HG03280 (cell line): ENCODE data around the gene CHRNA7.

Experiments used
- ATAC-seq: cut with Tn5 transposase; IDR thresholded peaks from one replicate; pipeline ENCODE4 v1.9.1; 2021; ENCODE audit warnings: mild to moderate bottlenecking, moderate library complexity; ENCODE audit not compliant: unreplicated experiment

The CHRNA7 gene

DNA sequence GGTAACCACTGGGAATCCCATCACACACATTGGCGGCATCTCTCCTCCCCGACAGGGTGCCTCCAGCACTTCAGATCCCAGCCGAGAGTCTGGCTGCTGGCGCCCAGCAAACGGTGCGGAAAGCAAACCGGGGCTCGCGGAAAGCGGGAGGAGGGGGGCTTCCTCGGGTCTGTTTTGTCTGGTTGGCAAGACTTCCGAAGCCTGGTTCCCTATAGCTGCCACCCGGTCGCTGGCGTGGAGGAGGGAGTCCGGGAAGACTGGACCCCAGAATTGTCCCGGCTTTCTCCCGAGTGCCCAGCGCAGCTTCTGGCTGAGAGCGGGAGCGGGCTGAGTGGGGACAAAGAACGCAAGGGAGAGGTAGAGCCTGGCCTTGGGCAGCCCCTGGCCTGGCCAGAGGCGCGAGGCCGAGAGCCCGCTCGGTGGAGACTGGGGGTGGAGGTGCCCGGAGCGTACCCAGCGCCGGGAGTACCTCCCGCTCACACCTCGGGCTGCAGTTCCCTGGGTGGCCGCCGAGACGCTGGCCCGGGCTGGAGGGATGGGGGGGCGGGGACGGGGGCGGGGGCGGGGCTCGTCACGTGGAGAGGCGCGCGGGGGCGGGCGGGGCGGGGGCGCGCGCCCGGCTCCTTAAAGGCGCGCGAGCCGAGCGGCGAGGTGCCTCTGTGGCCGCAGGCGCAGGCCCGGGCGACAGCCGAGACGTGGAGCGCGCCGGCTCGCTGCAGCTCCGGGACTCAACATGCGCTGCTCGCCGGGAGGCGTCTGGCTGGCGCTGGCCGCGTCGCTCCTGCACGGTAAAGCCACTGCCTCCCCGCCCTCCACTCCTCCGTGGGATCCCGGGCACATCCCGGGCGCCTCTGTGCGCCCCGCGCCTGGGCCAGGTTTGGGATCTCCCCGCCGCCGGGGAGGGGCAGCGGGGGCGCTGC lies at the start of gene CHRNA7:
CHRNA7 (plus strand) TSS at position 654 of the 920 bp plus-strand sequence; CDS start at position 734, 80 bp downstream.
- no peak for ATAC-seq

DNA sequence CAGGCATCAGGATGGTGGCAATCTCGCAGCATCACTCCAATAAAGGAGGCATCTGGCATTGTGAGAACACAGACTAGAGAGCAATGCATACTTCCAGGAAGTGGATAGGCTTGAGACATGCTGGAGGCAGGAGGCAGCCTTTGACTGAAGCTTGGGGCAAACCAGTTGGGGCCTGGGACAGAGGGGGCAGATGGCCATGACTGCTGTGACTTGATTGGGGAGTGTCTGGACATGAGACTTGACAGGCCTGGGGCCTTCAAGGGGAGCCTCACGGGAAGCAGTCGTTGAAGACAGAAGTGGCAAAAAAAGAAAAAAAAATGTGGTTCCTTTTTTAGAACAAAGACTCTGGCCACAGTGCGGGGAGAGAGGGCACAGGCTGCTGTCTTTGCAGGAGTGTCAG lies 44.7 kb upstream of the CHRNA7 start:
- no peak for ATAC-seq

DNA sequence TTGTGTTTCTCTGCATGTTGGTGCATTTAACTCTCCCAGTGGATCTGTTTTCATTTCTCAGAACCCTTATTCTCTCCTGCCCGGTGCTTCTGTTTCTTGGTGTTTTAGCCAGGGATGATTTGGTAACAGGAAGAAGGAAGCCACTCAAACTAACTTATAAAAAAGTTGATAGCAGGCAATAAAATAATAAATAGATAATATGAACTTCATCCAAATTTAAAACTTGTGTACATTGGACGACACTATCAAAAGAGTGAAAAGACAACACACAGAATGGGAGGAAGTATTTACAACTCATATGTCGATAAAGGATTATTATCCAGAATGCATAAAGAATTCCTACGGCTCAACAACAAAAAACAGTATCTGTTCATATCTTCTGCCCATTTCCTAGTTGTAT lies 37.3 kb upstream of the CHRNA7 start:
- no peak for ATAC-seq

DNA sequence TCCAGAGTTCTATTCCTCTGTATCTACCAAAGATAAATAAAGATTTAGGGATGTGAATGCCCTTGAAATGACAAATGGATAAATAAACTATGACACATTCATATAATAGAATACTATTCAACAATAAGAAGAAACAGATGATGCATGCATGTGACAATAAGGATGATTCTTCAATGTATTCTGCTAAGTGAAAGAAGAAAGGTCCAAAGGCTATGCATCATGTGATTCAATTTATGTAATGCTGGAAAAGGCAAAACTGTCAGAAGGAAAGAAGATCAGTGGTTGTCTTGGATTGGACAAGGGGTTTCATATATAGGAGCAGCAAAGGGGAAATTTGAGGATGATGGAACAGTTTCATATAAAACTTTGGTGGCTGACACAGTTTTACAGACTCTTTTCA lies 32.6 kb upstream of the CHRNA7 start:
- ATAC-seq: no peak

- no peak for ATAC-seq
These were observed 26.8 kb upstream of the CHRNA7 start for GRCh38 chr15:32003558-32003957.

- ATAC-seq: no peak
These were observed 26.1 kb upstream of the CHRNA7 start for GRCh38 chr15:32004249-32004648.

GRCh38 chr15:32007355-32007960 lies 22.9 kb upstream of the CHRNA7 start:
- no peak for ATAC-seq

DNA sequence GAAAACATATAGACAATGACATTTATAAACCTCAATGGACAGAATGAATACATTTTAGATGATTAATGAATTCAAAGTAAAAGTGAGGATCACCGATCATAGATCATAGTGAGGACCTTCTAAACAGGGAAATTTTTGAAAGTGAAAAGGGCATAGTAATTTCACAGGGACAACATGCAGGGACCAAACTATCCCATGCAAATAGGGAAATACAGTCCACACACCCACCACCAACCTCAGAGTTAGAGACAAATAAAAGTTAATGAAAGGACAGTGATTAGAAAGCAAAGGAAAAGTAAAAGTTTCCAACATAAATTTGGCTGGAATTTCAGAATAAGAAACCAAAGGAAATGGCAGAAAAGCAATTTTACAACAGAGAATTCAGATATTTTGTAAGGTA lies 15.4 kb upstream of the CHRNA7 start:
- no peak for ATAC-seq

- no peak for ATAC-seq
These were observed 10.2 kb upstream of the CHRNA7 start for GRCh38 chr15:32020156-32020555.

DNA sequence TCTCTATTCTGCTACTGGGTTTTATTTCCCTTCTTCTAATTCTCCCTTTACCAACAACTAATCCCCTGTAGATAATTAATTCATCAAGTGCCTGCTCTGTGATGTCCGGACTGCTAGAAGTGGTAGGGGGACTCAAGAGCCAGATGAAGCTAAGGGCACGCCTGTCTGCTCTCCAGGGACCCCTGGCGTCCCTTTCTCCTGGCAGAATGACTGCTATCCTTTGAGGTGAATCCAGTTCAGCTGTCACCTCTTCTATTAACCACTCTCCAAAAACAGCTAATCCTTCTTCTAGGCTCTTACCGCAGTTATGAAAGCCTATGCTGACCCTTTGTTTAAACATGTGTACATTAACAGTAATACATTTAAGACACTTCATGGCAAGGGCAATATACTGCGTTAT lies 1.4 kb upstream of the CHRNA7 start:
- no peak for ATAC-seq

DNA sequence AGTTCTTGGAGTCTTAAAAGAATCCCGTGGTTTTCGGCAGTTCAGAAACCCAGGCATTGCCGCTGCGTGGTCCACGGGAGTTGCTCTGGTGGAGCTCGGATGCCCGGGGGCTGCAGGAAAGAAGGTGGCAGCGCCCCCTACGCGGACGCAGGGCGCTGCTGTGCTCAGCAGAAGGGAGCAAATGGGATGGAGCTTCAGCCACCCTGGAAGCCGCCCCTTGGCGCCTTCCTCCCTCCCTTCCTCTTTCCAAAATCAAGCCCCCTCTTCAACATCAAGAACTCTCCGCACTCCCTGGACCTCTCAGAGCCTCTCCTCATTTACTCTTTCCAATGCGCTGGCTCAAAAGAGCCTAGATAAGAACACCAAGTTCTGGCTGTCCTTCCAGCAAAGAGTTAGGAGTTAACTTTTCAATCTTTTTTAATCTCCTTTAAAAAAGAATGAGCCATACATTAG lies 880 bp upstream of the CHRNA7 start:
- no peak for ATAC-seq

- no peak for ATAC-seq
These were observed 480 bp downstream of the CHRNA7 start for GRCh38 chr15:32030795-32031194.

GRCh38 chr15:32033186-32033890 lies 3.0 kb downstream of the CHRNA7 start:
- ATAC-seq: no peak

- ATAC-seq: no peak
These were observed 3.8 kb downstream of the CHRNA7 start for GRCh38 chr15:32034106-32034505.

- no peak for ATAC-seq
These were observed 5.0 kb downstream of the CHRNA7 start for GRCh38 chr15:32035285-32035684.

DNA sequence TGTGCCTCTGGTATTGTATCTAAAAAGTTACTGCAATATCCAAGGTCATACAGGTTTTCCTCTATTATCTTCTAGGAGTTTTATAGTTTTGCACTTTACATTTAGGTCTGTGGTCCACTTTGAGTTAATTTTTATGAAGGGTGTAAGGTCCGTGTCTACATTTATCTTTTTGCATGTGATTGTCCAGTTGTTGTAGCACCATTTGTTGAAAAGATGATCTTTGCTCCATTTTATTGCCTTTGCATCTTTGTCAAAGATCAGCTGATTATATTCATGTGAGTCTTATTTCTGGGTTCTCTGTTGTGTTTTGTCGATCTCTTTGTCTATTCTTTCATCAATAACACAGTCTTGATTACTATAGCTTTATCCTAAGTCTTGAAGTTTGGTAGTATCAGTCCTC lies 6.7 kb downstream of the CHRNA7 start:
- no peak for ATAC-seq

- ATAC-seq: no peak
These were observed 11.0 kb downstream of the CHRNA7 start for GRCh38 chr15:32041294-32041693.

DNA sequence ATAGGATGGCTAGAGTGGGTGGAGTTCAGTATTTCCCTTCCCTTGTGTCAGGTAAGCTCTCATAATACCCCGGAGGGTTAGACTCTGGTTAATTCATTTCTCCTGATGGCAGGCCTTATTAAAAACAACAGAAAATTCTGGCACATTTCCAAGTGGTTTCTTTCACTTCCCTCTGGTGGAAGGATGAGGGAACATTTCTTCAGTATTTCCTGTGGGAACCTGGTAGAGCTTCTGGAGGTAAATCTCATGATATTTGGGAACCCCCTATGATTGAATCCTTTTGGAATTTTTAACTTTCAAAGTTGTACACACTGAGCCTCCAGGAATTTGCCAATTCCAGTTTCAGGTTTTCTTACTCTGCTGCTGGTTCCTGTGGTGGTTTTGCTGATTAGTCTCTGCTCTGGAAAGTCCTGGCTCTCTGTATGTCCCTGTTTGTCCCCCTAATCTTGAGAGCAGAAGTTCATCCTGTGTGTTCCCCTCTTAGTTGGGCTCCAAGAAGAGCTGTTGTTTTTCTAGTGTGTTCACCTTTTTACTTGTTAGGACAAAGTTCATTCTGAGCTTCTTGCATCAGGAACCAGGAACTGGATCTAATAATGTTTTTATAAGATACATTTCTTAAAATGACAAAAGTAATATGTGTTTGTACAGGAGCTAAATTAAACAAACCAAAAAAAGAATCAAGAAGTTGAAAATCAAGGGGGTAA lies 12.1 kb downstream of the CHRNA7 start:
- no peak for ATAC-seq

GRCh38 chr15:32053719-32054118 lies 23.4 kb downstream of the CHRNA7 start:
- no peak for ATAC-seq

DNA sequence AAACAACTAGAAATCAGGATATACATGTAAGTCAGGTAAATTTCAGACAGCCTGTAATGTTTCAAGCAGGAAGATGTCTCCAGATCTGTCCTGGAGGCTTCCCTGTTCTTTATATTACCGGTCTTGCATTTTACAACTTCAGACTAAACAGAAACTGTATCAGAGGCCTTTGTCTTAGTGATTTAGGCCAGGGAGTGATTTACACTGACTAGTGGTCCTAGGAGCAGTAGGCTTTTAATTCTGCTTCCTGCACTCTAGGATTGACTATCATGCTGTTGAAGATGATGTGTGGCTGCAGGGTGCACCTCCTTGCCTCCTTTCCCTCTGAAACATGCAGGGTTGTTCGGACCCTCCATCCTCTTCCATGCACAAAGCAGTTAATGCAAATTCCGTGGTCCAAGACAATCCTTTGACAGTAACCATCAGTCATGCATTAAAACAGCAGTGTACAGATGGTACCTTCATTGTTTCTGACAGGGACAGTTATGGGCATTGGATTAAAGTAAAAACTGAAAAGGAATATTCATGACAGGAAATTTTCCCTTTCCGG lies 27.6 kb downstream of the CHRNA7 start:
- no peak for ATAC-seq

GRCh38 chr15:32060706-32061105 lies 30.4 kb downstream of the CHRNA7 start:
- no peak for ATAC-seq
